ENCODE data around the gene NEUROG3. TPM values are rescaled to one million over a fixed set of nuclear protein-coding genes. Genes with fewer than 3 reads are reported as not detected.

Gene NEUROG3
- total and polyA plus RNA-seq, 2 of the 8 experiments (the other 6 are each of a cell fraction or from before 2014, with no cell fraction given) = 0.45 TPM; not detected in 1

- TF ChIP-seq, protein P1, sequence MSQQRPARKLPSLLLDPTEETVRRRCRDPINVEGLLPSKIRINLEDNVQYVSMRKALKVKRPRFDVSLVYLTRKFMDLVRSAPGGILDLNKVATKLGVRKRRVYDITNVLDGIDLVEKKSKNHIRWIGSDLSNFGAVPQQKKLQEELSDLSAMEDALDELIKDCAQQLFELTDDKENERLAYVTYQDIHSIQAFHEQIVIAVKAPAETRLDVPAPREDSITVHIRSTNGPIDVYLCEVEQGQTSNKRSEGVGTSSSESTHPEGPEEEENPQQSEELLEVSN (IDR thresholded peaks at IDR 0.05) = no peak
These were observed 47.4 kb upstream of the NEUROG3 start (continued) for GRCh38 chr10:69620625-69621024.
